Measurements from ENCODE around the gene CACNA1H.

DNA sequence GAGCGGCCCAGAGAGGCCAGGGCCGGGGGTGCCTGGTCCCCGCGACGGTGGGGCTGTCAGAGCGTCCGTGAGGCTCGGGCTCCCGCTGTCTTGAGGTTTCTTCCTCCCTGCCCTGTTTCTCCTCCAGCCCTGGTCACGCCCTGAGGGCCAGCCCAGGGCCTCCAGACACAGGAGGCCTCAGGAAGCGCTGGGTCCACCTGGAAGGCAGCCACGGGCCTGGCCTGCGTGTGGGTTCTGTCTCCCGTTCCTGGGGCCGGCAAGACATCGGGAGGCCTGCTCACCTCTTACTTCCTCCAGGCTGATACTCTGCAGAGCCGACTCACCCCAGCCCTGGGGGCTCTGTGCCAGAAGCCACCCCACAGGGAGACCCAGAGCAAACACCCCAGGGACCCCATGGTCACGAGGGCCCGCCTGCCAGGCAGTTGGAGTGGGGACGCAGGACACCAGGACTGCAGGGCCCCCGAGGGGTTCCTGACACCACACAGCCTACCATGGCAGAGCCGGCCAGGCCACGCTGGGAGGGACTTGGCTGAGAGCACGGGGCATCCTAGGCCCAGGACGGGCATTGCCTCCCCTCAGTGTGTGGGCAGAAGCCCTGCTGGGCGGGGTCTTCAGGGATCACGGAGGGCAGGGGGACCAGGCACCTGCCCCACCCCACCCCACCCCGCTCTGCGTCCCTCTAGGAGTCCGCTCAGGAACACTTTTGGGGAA is 18.9 kb upstream of the CACNA1H start:
- TF ChIP-seq CTCF (IDR thresholded peaks at IDR 0.05; ENCODE audit: low read depth, low read length), result no peak
- no peak for TF ChIP-seq POLR2A (IDR thresholded peaks at IDR 0.05; ENCODE audit: extremely low read depth, insufficient read length)
- no peak for TF ChIP-seq MAX (IDR thresholded peaks at IDR 0.05; ENCODE audit: low read depth, low read length)
